ENCODE measurements around the gene ATRNL1. TPM values are rescaled to one million over a fixed set of nuclear protein-coding genes. Genes with fewer than 3 reads are reported as not detected.

Gene ATRNL1
- total RNA-seq, 4 donors from 2014 or later: 0.34 to 1.1 (median 0.55) TPM

DNA sequence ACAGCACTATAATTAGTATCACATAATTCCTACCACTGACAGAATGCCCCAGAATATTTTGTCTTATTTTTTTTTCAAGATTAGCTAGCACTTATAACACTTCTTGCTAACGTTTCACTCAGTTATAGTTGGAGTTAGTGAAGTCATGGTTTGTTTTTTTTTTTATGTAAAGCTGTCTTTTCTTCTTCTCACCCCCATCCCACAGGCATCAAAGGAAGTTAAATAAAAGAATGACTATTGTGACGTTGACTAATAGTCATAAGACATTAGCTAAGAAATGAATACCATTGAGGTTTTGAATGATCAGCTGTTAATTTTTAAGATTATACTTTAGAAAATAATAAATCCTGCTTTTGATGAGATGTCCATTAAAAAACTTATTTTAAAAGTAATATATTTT lies 681.6 kb downstream of the ATRNL1 start:
- no peak overlapping the region for H3K4me3 ChIP-seq (ENCODE audit: low read depth, poor library complexity, severe bottlenecking)
- intact Hi-C loops (cut with DNase I; ENCODE audit: low total_unique reads): no loop called here

DNA sequence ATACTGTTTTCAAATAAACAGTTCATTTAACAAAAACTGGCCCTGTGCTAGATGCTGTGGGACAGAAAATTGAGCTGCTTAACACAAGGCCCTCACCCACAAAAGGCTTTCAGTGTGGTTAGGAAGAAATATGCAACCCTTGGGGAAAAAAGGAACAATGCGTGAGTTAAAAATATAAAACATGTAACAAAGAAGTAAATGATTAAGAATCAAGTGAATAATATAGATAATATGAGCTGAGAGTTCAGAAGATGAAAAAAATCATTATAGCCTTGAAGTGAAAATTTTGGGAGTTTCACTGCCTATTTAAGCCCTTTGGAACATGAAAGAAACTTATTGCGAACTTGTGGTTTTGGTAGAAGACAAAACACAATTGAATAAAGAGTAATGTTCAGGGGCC lies 684.5 kb downstream of the ATRNL1 start:
- TF ChIP-seq POLR2A (IDR thresholded peaks at IDR 0.05): no peak
- TF ChIP-seq, protein P1, sequence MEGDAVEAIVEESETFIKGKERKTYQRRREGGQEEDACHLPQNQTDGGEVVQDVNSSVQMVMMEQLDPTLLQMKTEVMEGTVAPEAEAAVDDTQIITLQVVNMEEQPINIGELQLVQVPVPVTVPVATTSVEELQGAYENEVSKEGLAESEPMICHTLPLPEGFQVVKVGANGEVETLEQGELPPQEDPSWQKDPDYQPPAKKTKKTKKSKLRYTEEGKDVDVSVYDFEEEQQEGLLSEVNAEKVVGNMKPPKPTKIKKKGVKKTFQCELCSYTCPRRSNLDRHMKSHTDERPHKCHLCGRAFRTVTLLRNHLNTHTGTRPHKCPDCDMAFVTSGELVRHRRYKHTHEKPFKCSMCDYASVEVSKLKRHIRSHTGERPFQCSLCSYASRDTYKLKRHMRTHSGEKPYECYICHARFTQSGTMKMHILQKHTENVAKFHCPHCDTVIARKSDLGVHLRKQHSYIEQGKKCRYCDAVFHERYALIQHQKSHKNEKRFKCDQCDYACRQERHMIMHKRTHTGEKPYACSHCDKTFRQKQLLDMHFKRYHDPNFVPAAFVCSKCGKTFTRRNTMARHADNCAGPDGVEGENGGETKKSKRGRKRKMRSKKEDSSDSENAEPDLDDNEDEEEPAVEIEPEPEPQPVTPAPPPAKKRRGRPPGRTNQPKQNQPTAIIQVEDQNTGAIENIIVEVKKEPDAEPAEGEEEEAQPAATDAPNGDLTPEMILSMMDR (IDR thresholded peaks at IDR 0.05): no peak
- no peak overlapping the region for H3K4me3 ChIP-seq (ENCODE audit: low read depth, poor library complexity, severe bottlenecking)
- WGBS, 2 donors: 86 to 91% methylated on average over 2 of the region's 2 CpGs
- intact Hi-C loops (cut with DNase I; ENCODE audit: low total_unique reads): no loop called here
- no peak for DNase-seq (ENCODE audit: low spot score in 2 of 2)

More for the DNA sequence above, 681.6 kb downstream of the ATRNL1 start:
- TF ChIP-seq POLR2A (IDR thresholded peaks at IDR 0.05): no peak
- TF ChIP-seq, protein P1 (IDR thresholded peaks at IDR 0.05): no peak
- DNase-seq (ENCODE audit: low spot score in 2 of 2): no peak
- WGBS, 2 donors: 42 to 45% methylated on average over 2 of the region's 2 CpGs

DNA sequence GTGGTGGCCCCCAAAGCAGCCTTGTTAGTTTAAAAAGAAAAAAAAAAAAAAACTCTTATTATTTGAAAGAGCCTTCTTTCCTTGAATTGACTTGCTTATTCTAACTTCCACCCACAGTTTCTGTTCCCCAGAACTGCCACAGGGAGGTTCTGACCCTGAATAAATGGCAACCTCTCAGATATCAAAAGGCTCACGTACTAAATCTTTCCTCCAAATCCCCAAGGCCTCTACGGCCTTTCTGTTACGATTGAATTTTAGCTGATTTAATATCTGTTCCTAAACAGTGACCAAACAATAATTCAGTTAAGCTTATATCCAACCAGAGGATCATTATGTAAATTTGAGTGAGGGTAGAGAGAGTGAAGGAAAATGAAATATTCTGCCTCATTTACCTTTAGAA lies 697.1 kb downstream of the ATRNL1 start:
- WGBS, 2 donors: 59 to 66% methylated on average over 3 of the region's 3 CpGs
- DNase-seq (ENCODE audit: low spot score in 2 of 2): no peak
- intact Hi-C loops (cut with DNase I; ENCODE audit: low total_unique reads): no loop called here
- TF ChIP-seq, protein P1 (IDR thresholded peaks at IDR 0.05): no peak
- no peak for TF ChIP-seq POLR2A (IDR thresholded peaks at IDR 0.05)
- H3K4me3 ChIP-seq (ENCODE audit: low read depth, poor library complexity, severe bottlenecking): no peak overlapping the region

DNA sequence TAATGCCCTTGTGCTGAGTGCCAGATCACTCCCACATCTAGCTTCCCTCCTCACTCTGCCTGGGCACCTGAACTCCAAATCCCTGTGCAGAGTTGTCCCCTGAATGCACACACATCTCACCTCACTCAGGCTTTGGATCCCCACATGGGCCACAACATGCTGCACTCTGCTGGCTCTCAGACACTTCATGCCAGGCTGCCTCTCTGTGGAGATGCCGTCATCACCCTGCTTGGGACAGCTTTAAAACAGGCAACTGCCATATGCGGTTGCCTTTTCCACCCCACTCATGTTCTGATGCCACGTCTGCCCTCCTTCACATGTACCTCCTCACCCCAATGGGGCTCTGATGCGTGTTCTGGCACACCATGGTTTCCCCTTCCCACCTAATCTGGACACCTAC lies 702.8 kb downstream of the ATRNL1 start:
- DNase-seq (ENCODE audit: low spot score in 2 of 2): no peak
- TF ChIP-seq, protein P1 (IDR thresholded peaks at IDR 0.05): no peak
- no peak for TF ChIP-seq POLR2A (IDR thresholded peaks at IDR 0.05)
- intact Hi-C loops (cut with DNase I; ENCODE audit: low total_unique reads): loop anchor here (5.0 kb wide), 1 partner anchor 491 kb away; no protein-coding TSS in a partner anchor
- no peak overlapping the region for H3K4me3 ChIP-seq (ENCODE audit: low read depth, poor library complexity, severe bottlenecking)
- WGBS, 2 donors: 93 to 97% methylated on average over 4 of the region's 4 CpGs

DNA sequence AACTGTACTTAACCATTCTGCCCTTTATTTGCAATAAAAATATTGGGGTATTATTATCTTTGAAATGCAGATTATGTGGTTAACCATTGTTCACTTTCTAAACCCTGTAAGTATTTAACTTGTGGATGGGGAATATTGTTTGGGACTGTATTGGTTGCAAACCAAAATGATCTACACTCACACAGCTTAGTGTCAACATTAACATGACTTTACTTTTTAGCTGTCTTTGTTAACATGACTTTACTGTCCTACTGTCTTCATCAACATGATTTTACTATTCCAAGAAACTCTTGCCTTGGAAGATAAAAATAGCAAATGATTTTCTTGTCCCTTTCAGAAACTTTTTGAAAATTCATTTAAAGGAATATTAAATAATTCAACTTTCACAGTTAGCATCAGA lies 708.3 kb downstream of the ATRNL1 start:
- DNase-seq (ENCODE audit: low spot score in 2 of 2): no peak
- H3K4me3 ChIP-seq (ENCODE audit: low read depth, poor library complexity, severe bottlenecking): no peak overlapping the region
- intact Hi-C loops (cut with DNase I; ENCODE audit: low total_unique reads): no loop called here
- TF ChIP-seq POLR2A (IDR thresholded peaks at IDR 0.05): no peak
- TF ChIP-seq, protein P1 (IDR thresholded peaks at IDR 0.05): no peak

DNA sequence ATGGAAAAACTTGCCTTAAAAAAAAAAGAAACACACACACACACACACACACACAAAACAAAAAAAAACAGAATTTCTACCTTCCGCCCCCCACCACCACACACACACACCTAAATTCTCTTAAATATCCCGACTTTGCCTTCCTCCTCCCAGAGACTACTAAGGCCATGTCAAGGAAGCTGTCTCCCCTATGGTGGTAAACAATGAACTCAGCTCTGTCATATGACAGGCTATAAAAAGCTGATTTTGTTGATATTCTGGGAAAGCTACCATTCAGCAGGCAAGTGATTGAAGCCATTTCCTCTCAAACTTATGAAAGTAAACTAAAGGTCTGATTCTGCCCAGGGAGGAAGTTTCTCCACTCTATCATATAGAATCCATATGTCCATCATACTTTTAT lies 708.8 kb downstream of the ATRNL1 start:
- DNase-seq (ENCODE audit: low spot score in 2 of 2): no peak
- intact Hi-C loops (cut with DNase I; ENCODE audit: low total_unique reads): no loop called here
- 71 to 78% methylated on average over 2 of the region's 2 CpGs for WGBS, 2 donors
- H3K4me3 ChIP-seq (ENCODE audit: low read depth, poor library complexity, severe bottlenecking): no peak overlapping the region
- TF ChIP-seq POLR2A (IDR thresholded peaks at IDR 0.05): no peak
- TF ChIP-seq, protein P1 (IDR thresholded peaks at IDR 0.05): no peak
